HUES6 (cell line): ENCODE data around the gene CCSER2.

ENCODE experiments used
- H3K27ac ChIP-seq: 2 replicates; pipeline ENCODE4 v1.7.0; 2013; ENCODE audit warnings: low read depth, mild to moderate bottlenecking, low read length, inconsistent platforms
- H3K27me3 ChIP-seq: 2 replicates; pipeline ENCODE4 v1.6.1; 2013; ENCODE audit warnings: low read length; ENCODE audit not compliant: control insufficient read depth, insufficient read depth
- H3K36me3 ChIP-seq: 2 replicates; pipeline ENCODE4 v1.6.1; 2013; ENCODE audit warnings: low read length; ENCODE audit not compliant: control insufficient read depth, insufficient read depth
- H3K4me1 ChIP-seq: 2 replicates; pipeline ENCODE4 v1.6.1; 2013; ENCODE audit warnings: low read length; ENCODE audit not compliant: control insufficient read depth, insufficient read depth
- H3K4me3 ChIP-seq: 2 replicates; pipeline ENCODE4 v1.5.1; 2013; ENCODE audit warnings: low read depth, low read length
- H3K9ac ChIP-seq: one replicate; pipeline ENCODE4 v1.6.1; 2013; ENCODE audit warnings: mild to moderate bottlenecking, low read length
- H3K9me3 ChIP-seq: 2 replicates; pipeline ENCODE4 v1.6.1; 2013; ENCODE audit warnings: low read depth, low read length; ENCODE audit not compliant: control insufficient read depth, insufficient read depth

Gene CCSER2

GRCh38 chr10:84567133-84567532 is 238.7 kb downstream of the CCSER2 start:
- H3K27ac ChIP-seq: peak overlapping the region; percentile 20; the same call in 1 of the 2 replicates
- no peak overlapping the region; the same call in 1 of the 2 replicates for H3K4me3 ChIP-seq
- peak overlapping the region; percentile 8 for H3K9ac ChIP-seq
- H3K4me1 ChIP-seq: peaks cover 26% of the 10 kb centered on the region
- no peaks in the 10 kb centered on the region for H3K27me3 ChIP-seq
- no peaks in the 10 kb centered on the region for H3K36me3 ChIP-seq
- peaks cover 12% of the 10 kb centered on the region for H3K9me3 ChIP-seq
